HTR-8/SVneo (cell line): ENCODE results near the gene NUMBL.
A peak's percentile ranks its signal among the peaks of the same experiment; 100 is the strongest.
"Not testable (repeated sequence)": the region's sequence is repeated elsewhere in the genome, so short reads cannot be mapped to it uniquely, and the experiment has no call there.

Source experiments
- DNase-seq: peaks from one replicate; pipeline ENCODE4 v3.0.0; 2011; ENCODE audit warnings: low spot score, mixed read lengths; ENCODE audit not compliant: insufficient read length
- FAIRE-seq: peaks from 2 replicates; lab custom pipeline; 2011; peaks lifted over from hg19 to GRCh38; lab: Jason Lieb, UNC

The NUMBL gene

GRCh38 chr19:40690050-40690692 is at the start of gene NUMBL:
TSS of gene NUMBL (minus strand) at chr19:40690651. CDS start at chr19:40690483, 168 bp downstream.
- no peak for DNase-seq

GRCh38 chr19:40739030-40739839 is 48.8 kb upstream of the NUMBL start:
- DNase-seq: no peak
- FAIRE-seq: no peak

More at GRCh38 chr19:40690050-40690692, at the start of gene NUMBL:
- FAIRE-seq: no peak

GRCh38 chr19:40737102-40737644 is 46.7 kb upstream of the NUMBL start:
- FAIRE-seq (no peak), DNase-seq (no peak)

GRCh38 chr19:40736661-40737060 is 46.2 kb upstream of the NUMBL start:
- no peak for FAIRE-seq
- no peak for DNase-seq

- no peak for DNase-seq
- FAIRE-seq: no peak
These were observed 44.7 kb upstream of the NUMBL start for GRCh38 chr19:40735013-40735771.

- FAIRE-seq (no peak), DNase-seq (no peak)
These were observed 42.7 kb upstream of the NUMBL start for GRCh38 chr19:40733149-40733548.

- FAIRE-seq, DNase-seq: not testable (repeated sequence)
These were observed 41.9 kb upstream of the NUMBL start for GRCh38 chr19:40732304-40732703.

- not testable (repeated sequence) for DNase-seq, FAIRE-seq
These were observed 39.6 kb upstream of the NUMBL start for GRCh38 chr19:40730065-40730464.

- DNase-seq: no peak
- FAIRE-seq: no peak
These were observed 35.8 kb upstream of the NUMBL start for GRCh38 chr19:40726279-40726678.

- DNase-seq (no peak), FAIRE-seq (no peak)
These were observed 34.4 kb upstream of the NUMBL start for GRCh38 chr19:40724855-40725254.

GRCh38 chr19:40724315-40724714 is 33.9 kb upstream of the NUMBL start:
- DNase-seq: no peak
- FAIRE-seq: no peak

- DNase-seq (no peak), FAIRE-seq (no peak)
These were observed 33.3 kb upstream of the NUMBL start for GRCh38 chr19:40723661-40724254.

- FAIRE-seq (no peak), DNase-seq (no peak)
These were observed 31.6 kb upstream of the NUMBL start for GRCh38 chr19:40721936-40722661.

GRCh38 chr19:40721140-40721486 is 30.7 kb upstream of the NUMBL start:
- DNase-seq (no peak), FAIRE-seq (no peak)

GRCh38 chr19:40719414-40719894 is 29.0 kb upstream of the NUMBL start:
- FAIRE-seq: no peak
- no peak for DNase-seq

- DNase-seq (peak; percentile 46), FAIRE-seq (no peak)
These were observed 28.4 kb upstream of the NUMBL start for GRCh38 chr19:40718774-40719391.

GRCh38 chr19:40717880-40718773 is 27.7 kb upstream of the NUMBL start:
- FAIRE-seq (no peak), DNase-seq (no peak)

- no peak for DNase-seq
- FAIRE-seq: no peak
These were observed 27.0 kb upstream of the NUMBL start for GRCh38 chr19:40717325-40717879.
